Measurements from ENCODE around the gene SOX5. TPM values are rescaled to one million over a fixed set of nuclear protein-coding genes. Genes with fewer than 3 reads are reported as not detected.

SOX5 gene
- total RNA-seq, 1 experiment from 2014 or later: 0.52 TPM

- no peaks in the 10 kb centered on the region for H3K36me3 ChIP-seq (ENCODE audit: control insufficient read depth in 1 of 2, insufficient read depth in 2 of 2, low read length in 2 of 2)
- H3K27me3 ChIP-seq (ENCODE audit: insufficient read depth, low read length): no peaks in the 10 kb centered on the region
- CTCF ChIA-PET: no interaction called here
- H3K9me3 ChIP-seq (ENCODE audit: control insufficient read depth in 1 of 2, insufficient read depth in 1 of 2, low read depth in 1 of 2, low read length in 2 of 2): peaks cover 0 to 24% of the 10 kb centered on the region in 2 experiments; a peak in 2 of 4 replicates
- H4K20me1 ChIP-seq (ENCODE audit: insufficient read depth): no peaks in the 10 kb centered on the region
- H3K4me2 ChIP-seq (ENCODE audit: low read length): no peak overlapping the region
- ATAC-seq (no peak), DNase-seq (ENCODE audit: low read depth, low spot score) (no peak)
- no peaks in the 10 kb centered on the region for H3K79me2 ChIP-seq (ENCODE audit: insufficient read depth, low read length)
- RAD21 ChIA-PET (ENCODE audit: low non-redundant PET in 1 of 2, low total read pairs in 2 of 2, uncharacterized antibody in 2 of 2, unreplicated experiment in 2 of 2): no interaction called here
- no peaks in the 10 kb centered on the region for H3K9me2 ChIP-seq (ENCODE audit: insufficient read depth)
- TF ChIP-seq ZFX (IDR thresholded peaks at IDR 0.05) (no peak), CTCF (IDR thresholded peaks at IDR 0.05 in 2 of 3, conservative IDR thresholded peaks at IDR 0.05 in 1 of 3; ENCODE audit: borderline replicate concordance in 1 of 3, insufficient read depth in 1 of 3, low read depth in 2 of 3, low read length in 2 of 3) (no peak), EGR1 (IDR thresholded peaks at IDR 0.05; ENCODE audit: low read depth) (no peak), CBX3 (IDR thresholded peaks at IDR 0.05; ENCODE audit: low read depth) (no peak), EZH2phosphoT487 (IDR thresholded peaks at IDR 0.05; ENCODE audit: borderline replicate concordance) (no peak), SP1 (IDR thresholded peaks at IDR 0.05; ENCODE audit: low read depth) (no peak), MAX (IDR thresholded peaks at IDR 0.05) (no peak), SIN3A (IDR thresholded peaks at IDR 0.05; ENCODE audit: low read depth) (no peak), EZH2 (IDR thresholded peaks at IDR 0.05) (no peak), YY1 (IDR thresholded peaks at IDR 0.05; ENCODE audit: extremely low read depth, insufficient replicate concordance, low read depth, low read length) (no peak)
- no peak overlapping the region for H3K9ac ChIP-seq (ENCODE audit: low read length)
- no peak overlapping the region for H2AFZ ChIP-seq (ENCODE audit: low read depth, low read length, poor library complexity, severe bottlenecking)
- intact Hi-C loops (cut with micrococcal nuclease): no loop called here
- POLR2A ChIA-PET: no interaction called here
- no peak overlapping the region for H3K27ac ChIP-seq (ENCODE audit: low read depth, low read length)
- no peak overlapping the region for H3K4me3 ChIP-seq (replicated peaks in 1 of 2; ENCODE audit: low read depth in 1 of 2, low read length in 2 of 2)
- no peaks in the 10 kb centered on the region for H3K4me1 ChIP-seq (ENCODE audit: control insufficient read depth in 1 of 2, insufficient read depth in 2 of 2, low read length in 2 of 2)
- no TSS peak for BruUV-seq (replicated peaks)
Observed at GRCh38 chr12:23536293-23536692, 413.2 kb downstream of the SOX5 start.
